GM19324 (cell line): ENCODE results near the gene BCAS1.

ENCODE experiments used
- ATAC-seq: cut with Tn5 transposase; IDR thresholded peaks from one replicate; pipeline ENCODE4 v1.9.1; 2021; ENCODE audit warnings: mild to moderate bottlenecking, moderate library complexity; ENCODE audit not compliant: unreplicated experiment, low FRiP score

Gene BCAS1

DNA sequence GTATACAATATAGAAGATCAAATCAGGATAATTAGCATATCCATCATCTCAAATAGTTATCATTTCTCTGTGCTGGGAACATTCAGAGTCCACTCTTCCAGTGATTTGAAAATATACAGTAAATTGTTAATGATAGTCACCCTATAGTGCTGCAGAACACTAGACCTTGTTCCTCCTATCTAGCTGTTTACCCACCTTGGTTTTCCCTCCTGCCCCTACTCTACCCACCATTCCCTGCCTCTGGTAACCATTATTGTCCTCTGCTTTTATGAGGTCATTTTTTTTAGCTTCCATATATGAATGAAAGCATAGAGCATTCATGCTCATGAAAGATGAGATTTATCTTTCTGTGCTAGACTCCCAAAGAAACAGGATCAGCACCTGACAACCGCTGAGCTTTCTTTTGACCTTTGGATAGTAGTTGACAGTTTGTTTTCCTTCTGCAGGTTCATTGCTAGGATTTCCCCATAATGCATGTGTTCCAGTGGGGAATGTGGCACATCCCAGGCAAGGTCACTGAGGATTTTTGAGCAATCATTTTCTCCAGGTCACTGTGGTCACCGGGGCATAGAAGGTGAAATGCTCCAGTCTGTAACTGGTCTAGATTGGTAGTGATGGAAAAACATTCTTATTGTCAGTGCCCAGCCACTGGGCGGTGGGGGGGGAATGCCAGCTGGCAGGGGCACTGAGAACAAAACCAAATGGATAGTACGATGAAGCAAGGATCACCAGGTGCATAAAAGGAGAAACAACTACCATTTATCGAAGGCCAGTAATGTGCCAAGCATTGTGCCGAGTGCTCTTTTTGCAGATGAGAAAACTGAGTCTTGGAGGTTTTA is 33.6 kb upstream of the BCAS1 start:
- no peak for ATAC-seq

DNA sequence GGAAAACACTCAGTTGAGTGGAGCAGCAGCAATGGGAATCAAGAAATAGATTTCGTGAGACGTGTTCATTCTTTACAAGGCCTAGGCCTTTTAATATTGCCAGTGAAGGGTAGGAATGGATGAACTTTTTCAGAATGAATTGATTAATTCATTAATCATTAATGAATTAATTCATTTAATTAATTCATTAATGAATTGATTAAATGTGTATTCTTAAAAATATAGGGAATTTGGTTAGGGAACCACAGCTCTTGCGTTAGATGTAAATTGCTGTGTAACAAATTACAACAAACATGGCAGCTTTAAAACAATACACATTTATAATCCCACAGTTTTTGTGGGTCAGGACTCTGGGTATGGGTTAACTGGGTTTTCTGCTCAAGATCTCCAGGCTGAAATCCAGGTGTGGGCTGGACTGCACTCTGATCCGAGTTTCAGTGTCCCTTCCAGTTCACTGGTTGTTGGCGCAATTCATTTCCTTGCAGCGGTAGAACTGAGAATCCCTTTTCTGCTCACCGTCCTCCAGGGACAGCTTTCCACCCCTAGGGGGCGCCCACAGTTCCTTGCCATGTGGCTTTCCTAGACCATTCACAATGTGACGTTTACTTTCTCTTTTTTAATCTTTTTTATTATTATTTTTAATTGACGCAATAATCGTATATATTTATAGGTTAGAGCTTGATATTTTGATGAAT is 32.8 kb upstream of the BCAS1 start:
- peak; percentile 58 for ATAC-seq

- ATAC-seq = no peak
These were observed 32.1 kb upstream of the BCAS1 start for GRCh38 chr20:54102543-54102942.

GRCh38 chr20:54100563-54100962 is 30.2 kb upstream of the BCAS1 start:
- no peak for ATAC-seq

DNA sequence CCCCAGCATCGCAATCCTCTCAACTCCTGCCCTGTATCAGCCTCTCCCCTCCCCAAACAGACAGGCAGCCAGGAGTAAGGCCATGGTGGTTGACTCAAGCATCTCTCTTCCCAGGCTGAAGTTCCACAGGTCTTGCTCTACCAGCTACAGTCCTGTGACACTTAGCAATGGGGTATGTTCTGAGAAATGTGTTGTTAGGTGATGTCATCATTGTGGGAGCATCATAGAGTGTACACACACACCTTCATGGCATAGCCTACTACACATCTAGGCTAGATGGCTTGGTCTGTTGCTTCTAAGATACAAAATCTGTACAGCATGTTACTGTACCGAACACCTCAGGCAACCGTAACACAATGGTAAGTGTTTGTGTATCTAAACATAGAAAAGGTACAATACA is 29.5 kb upstream of the BCAS1 start:
- ATAC-seq = no peak

DNA sequence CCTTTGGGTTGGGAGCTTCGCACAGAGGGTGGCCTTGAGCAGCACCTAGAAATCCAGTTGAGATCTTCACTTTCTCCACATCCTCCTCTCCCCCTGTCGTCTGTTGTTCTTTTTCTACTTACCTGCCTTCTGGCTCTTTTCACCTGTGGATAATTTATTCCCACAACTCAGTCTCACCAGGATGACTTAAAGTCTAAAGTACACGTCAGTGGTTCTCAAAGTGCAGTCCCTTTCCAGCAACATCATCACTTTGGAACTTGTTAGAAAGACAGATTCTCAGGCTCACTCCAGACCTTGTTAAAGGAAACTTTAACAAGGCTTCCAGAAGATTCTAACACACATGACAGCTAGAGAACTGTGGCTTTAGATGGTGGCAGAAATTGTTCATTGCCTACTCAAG is 27.7 kb upstream of the BCAS1 start:
- ATAC-seq = no peak

- ATAC-seq = no peak
These were observed 26.8 kb upstream of the BCAS1 start for GRCh38 chr20:54097236-54097529.

DNA sequence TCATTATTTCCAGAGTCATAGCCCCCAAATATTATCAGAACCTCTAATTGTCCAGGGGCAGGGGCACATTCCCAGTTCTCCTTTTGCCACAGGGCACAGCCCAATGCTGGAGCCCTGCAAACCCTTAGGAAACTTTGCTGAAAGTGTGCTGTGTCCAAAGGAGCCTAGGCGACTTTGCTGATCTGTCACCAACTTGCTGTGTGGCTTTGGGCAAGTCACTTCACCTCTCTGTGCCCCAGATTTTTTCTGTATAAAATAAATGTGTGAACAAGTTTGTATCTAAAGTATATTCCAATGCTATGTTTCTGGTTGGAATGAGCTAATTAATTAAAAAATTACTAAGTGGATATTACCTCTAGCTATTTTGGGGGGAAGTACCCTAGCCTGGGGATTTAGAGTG is 25.4 kb upstream of the BCAS1 start:
- ATAC-seq = no peak

- no peak for ATAC-seq
These were observed 23.8 kb upstream of the BCAS1 start for GRCh38 chr20:54094268-54094580.

GRCh38 chr20:54093423-54094267 is 23.3 kb upstream of the BCAS1 start:
- ATAC-seq = no peak

DNA sequence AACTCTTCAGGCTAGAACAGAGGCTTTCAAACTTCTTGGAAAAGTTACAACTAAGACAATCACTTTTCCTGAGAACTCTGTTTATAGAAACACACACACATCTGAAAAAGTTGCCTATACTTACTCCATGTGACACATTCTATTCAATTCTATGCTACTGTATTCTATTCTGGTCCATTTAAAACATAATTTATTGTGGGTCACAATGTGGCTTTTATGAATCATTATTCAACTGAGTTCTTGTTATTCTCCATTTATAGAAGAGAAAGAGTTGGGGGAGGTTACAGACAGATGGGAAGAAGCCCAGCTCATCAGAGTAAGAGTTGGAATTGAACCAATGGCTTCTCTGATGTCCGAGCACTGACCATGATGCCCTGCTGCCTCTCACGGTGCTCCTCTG is 21.6 kb upstream of the BCAS1 start:
- no peak for ATAC-seq

GRCh38 chr20:54091120-54091480 is 20.7 kb upstream of the BCAS1 start:
- no peak for ATAC-seq

DNA sequence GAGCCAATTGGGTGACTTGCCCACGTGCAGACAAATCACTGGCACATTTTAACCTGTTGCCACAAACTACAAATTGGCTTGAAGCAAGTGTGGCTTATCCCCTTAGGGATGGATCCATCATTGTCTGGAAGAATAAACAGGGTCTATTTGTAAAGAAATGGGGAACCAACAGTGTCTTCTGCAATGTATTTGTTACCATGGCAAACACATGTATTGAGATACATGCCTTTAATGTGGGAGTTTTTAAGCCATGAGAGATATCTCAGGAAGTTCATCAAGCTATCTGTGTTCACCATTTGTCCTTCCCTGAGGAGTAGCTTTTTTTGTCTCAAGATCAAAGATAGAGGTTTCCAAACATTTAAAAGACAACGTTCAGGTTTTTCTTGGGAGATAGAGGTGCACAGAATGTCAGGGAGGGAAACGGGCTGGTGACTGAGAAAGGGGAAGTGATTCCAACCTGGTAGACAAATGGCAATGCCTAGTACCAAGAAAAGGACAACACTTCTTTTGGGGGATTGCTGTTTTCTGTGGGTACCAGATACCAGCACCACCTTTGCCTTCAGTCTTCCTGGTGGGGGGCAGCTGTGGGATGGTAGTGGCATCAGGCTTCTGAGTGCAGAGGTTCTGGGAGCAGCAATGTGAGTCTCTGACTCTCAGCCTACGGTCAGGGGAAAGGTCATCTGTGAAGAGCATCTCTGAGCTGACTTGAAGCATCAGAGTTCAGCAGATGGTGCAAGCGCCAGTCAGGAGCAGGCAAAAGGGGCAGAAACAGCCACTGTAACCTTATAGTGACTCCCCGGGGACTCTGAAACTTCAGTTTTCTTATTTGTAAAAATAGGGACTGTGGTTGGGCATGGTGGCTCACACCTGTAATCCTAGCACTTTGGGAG is 20.1 kb upstream of the BCAS1 start:
- no peak for ATAC-seq

DNA sequence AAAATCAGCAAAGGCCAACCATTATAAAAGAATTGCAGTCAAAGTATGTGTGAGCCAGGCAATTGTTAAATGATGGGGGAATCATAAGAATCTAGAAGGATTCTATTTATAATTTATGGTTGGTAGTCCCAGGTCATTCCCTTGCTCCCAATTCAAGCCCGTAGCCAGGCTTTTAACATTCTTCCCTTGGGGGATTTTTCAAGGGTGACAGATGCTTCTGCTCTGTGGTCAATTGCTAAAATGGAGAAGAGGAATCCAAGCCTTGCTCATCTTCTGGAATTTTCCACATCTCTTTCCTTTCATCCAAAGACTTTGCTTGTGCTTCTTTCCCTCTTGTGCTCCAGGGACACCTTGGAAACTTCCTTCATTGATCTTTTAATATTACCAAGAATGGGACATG is 18.0 kb upstream of the BCAS1 start:
- ATAC-seq = no peak

GRCh38 chr20:54086507-54087039 is 16.2 kb upstream of the BCAS1 start:
- no peak for ATAC-seq

DNA sequence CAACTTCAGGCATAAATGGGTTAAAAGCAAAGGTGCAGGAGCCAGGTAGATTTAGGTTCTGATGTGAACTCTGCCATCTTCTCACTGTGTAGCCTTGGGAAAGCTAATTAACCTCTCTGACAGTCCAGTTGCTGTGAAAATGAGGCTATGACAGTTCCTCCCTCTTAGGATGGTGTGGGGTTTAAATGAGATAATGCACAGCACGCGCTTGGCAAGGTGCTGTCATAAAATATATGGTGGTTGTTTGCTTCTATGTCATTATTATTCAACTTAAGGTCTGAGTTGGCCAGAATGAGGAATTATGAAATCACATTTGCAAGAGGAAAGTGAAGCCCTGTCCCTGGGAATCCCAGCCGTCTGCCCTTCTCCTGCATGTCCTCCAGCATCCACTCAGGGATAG is 15.5 kb upstream of the BCAS1 start:
- no peak for ATAC-seq

GRCh38 chr20:54085425-54085824 is 15.0 kb upstream of the BCAS1 start:
- ATAC-seq = no peak

DNA sequence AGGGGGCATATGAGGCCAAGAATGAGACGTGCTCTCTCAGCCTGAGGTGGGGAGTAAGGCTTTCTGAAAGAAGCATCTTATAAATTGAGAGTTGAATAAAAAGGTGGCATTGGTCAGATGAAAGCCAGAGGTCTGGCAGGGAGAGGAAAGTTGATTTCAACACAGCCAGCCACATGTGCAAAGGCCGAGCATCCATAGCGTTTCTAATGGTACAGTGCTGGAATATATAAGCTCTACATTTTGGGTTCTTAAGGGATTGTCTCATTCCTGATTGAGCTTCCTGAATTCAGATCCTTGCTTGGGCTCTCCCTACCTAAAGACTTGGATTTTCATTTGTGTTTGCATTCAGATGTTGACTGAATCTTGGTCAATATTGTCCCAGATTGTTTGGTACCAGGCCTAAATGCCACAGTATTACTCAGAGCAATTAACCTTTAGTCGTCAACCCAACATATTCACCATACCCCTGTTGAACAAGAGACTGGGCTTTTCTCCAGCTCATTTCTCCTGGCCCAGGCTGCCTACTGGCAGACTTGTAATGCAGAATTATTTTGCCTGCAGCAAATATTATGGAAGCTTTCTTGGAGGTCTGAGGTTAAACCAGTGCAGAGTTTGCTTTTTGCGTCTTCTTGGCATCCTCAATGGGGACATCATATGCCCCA is 14.5 kb upstream of the BCAS1 start:
- no peak for ATAC-seq

DNA sequence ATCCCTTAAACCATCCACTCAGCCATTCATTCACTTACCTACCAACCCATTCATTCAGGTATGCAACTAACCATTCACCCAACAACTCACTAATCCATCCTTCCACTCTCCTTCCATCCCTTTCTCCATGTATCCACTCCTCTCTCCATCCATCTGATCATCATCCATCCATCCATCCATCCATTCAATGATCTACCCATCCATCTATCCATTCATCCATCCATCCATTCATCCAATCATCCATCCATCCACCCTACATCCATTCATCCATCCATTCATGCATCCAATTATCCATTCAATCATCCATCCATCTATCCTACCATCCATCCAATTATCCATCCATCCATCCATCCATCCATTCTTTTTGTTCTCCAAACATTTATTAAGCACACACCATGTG is 13.8 kb upstream of the BCAS1 start:
- no peak for ATAC-seq

- ATAC-seq = peak; percentile 64
These were observed 13.1 kb upstream of the BCAS1 start for GRCh38 chr20:54083459-54083858.
